Uterus (tissue), 4 donors: ENCODE results near the gene G3BP2. TPM values are rescaled to one million over a fixed set of nuclear protein-coding genes. Genes with fewer than 3 reads are reported as not detected.
"Not testable (repeated sequence)": the region's sequence is repeated elsewhere in the genome, so short reads cannot be mapped to it uniquely, and the experiment has no call there.

Experiments used
- DNase-seq, 2 donors: peaks; one replicate each; pipeline ENCODE4 v3.0.0-alpha.2; 2019 to 2020
- H3K27ac ChIP-seq, 2 donors: fragments of 200-600 bp; sonication (generic); 1 replicate in 1 of 2; 2 replicates in 1 of 2; pipeline ENCODE4 v1.5.1; 2016 to 2018
- H3K27me3 ChIP-seq, 2 donors: fragments of 200-600 bp; sonication (generic); one replicate each; pipeline ENCODE4 v1.5.1; 2018 to 2019; ENCODE audit warnings: control low read depth in 1 of 2
- H3K36me3 ChIP-seq, 2 donors: fragments of 200-600 bp; sonication (generic); one replicate each; pipeline ENCODE4 v1.5.1; 2019; ENCODE audit warnings: control low read depth in 1 of 2
- H3K4me1 ChIP-seq, 2 donors: fragments of 200-600 bp; sonication (generic); one replicate each; pipeline ENCODE4 v1.5.1; 2018 to 2019; ENCODE audit warnings: control low read depth in 1 of 2
- H3K4me3 ChIP-seq, 2 donors: fragments of 200-600 bp; sonication (generic); 1 replicate in 1 of 2; 2 replicates in 1 of 2; pipeline ENCODE4 v1.5.1; 2018 to 2019; ENCODE audit warnings: mild to moderate bottlenecking in 1 of 2
- H3K9me3 ChIP-seq, 2 donors: fragments of 200-600 bp; sonication (generic); one replicate each; pipeline ENCODE4 v1.5.1; 2019; ENCODE audit warnings: control low read depth in 1 of 2
- POLR2A ChIP-seq, 2 donors: fragments of 450-650 bp; IDR thresholded peaks; one replicate each; pipeline ENCODE4 v1.6.1; 2016; ENCODE audit warnings: antibody characterized with exemption in 2 of 2, mild to moderate bottlenecking in 1 of 2, moderate library complexity in 1 of 2
- intact Hi-C: fragments of 100-400 bp; cut with DNase I; formaldehyde crosslinking; loops from one replicate; pipeline ENCODE4 v1.15.1; 2023; ENCODE audit warnings: low total_unique reads
- total RNA-seq, 4 donors: library from RNA; depleted of rRNA in 3 of 4; stranded (reverse); fragments of >200 nt in 3 of 4; gene quantifications; one replicate each; pipeline versions ENCODE4 v1.1.0 to v1.2.4, GENCODE V29; 2014 to 2023
- TF ChIP-seq, protein P1 (sequence below), 4 experiments: fragments of 200-600 bp in 2 of 4; fragments of 450-650 bp in 2 of 4; sonication (generic) in 2 of 4; IDR thresholded peaks; one replicate each; pipeline ENCODE4 v1.5.1; 2016 to 2019; ENCODE audit warnings: antibody characterized with exemption in 4 of 4, mild to moderate bottlenecking in 2 of 4, moderate library complexity in 1 of 4
- donor health status: DM: yes; HTN: yes; CAD: no.

Gene G3BP2
- 100 to 1,000 TPM in 1 of 4 donors, 10 to 100 TPM in 3; 43.2 to 215 (median 74.1) TPM for total RNA-seq

DNA sequence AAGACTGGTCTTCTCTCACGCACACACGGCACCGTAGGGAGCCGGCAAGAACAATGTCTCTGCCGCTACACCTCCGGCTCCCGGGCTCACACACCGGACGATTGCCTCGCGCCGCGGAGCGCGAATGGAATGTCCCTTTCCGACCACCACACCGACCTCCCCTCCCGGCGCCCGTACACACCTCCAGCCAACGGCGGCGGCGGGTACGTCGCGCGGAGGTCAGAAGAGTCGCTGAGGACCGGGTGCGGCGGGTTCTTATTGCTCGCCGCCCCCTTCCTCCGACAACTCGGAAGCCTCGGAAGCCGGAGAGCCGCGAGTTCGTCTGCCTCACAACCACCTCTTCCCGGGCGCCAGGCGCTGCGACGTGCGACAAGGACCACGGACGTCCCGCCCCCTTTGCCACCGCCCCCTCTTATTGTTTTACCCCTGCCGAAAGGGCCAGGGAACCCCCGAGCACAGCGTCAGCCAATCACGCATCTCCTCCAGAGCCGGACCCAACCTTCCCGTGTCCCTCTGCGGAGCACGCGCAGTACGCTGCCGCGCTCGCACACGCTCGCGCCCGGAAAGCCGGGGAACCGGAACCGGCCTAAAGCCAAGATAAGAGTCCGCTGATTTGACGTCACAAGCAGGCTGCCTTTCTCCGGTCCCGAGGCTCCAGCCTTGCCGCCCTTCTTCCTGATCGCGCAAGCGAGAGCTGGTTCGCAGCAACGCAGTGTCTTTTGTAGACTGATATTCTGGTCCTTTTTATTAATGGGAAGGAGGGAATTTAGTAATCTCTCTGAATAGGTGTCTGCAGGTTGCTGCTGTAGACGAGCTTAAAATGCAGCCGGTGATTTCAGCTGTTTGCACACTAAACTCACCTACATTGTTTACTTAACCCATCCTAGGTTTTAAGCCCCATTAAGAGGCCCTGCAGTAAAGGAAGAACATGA is at the start of gene G3BP2:
Gene G3BP2, minus strand, starts transcription at position 385 of the 932 bp plus-strand sequence. CDS start 11,386 bp downstream, outside the sequence.
- intact Hi-C loops: no loop called here
- Histone ChIP-seq H3K36me3 (no peaks in the 10 kb centered on the region), H3K27ac (peak within 1 kb of the TSS; percentile 91 to 95), H3K9me3 (no peaks in the 10 kb centered on the region), H3K27me3 (no peaks in the 10 kb centered on the region), H3K4me3 (peak within 1 kb of the TSS; percentile 63 to 96), H3K4me1 (peaks cover 0 to 6% of the 10 kb centered on the region in 2 donors)
- peak; percentile 86 to 90 for TF ChIP-seq POLR2A (IDR thresholded peaks at IDR 0.05)
- TF ChIP-seq, protein P1, sequence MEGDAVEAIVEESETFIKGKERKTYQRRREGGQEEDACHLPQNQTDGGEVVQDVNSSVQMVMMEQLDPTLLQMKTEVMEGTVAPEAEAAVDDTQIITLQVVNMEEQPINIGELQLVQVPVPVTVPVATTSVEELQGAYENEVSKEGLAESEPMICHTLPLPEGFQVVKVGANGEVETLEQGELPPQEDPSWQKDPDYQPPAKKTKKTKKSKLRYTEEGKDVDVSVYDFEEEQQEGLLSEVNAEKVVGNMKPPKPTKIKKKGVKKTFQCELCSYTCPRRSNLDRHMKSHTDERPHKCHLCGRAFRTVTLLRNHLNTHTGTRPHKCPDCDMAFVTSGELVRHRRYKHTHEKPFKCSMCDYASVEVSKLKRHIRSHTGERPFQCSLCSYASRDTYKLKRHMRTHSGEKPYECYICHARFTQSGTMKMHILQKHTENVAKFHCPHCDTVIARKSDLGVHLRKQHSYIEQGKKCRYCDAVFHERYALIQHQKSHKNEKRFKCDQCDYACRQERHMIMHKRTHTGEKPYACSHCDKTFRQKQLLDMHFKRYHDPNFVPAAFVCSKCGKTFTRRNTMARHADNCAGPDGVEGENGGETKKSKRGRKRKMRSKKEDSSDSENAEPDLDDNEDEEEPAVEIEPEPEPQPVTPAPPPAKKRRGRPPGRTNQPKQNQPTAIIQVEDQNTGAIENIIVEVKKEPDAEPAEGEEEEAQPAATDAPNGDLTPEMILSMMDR (IDR thresholded peaks at IDR 0.05): peak in 1 of 4 experiments; percentile 12
- DNase-seq: peak; percentile 97

DNA sequence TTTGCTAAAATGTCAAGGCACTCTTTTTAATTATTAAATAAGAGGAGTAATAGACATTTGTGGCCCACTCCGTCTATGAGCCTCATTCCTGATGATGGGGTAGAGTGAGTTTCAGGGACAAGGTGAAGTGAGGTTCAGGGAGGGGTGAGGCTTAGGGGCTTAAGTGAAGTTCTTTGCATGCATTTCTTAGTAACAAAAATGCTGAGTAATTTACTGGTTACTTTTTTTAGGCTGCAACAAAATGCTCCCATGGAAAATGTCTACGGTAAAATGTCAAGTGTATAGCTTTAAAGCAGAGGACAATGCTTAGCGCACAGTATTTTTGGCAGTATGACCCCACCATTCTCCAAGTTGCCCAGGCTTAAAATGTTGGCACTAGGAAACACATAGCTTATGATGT is 49.2 kb upstream of the G3BP2 start:
- Histone ChIP-seq H3K27me3 (no peaks in the 10 kb centered on the region), H3K4me1 (no peaks in the 10 kb centered on the region), H3K4me3 (no peak overlapping the region), H3K36me3 (no peaks in the 10 kb centered on the region), H3K9me3 (no peaks in the 10 kb centered on the region), H3K27ac (peak overlapping the region in 1 of 2 donors; percentile 97)
- TF ChIP-seq POLR2A (IDR thresholded peaks at IDR 0.05): no peak
- TF ChIP-seq, protein P1 (IDR thresholded peaks at IDR 0.05): no peak
- DNase-seq: no peak
- intact Hi-C loops: no loop called here

DNA sequence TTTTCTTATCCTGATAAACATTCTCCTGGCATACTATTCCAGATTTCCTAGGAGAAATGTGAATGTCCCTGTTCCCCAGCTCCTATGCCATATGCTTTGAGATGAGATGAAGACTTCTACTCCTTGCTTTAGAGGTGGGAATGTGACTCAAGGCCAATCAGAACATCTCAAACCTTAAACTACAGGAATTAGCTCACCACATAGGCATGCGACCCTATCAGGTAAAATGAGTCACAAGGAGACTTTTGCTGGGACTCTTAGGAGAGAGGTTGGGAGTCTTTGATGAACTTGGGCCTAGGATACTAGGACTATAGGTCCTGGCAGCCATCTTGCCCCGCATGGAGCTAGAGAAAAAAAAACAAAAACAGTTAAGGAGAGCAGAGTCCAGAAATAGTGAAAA is 45.3 kb upstream of the G3BP2 start:
- Histone ChIP-seq H3K4me1 (peaks cover 0 to 3% of the 10 kb centered on the region in 2 donors), H3K27ac (no peak overlapping the region), H3K9me3 (no peaks in the 10 kb centered on the region), H3K27me3 (no peaks in the 10 kb centered on the region), H3K4me3 (no peak overlapping the region), H3K36me3 (no peaks in the 10 kb centered on the region)
- intact Hi-C loops: no loop called here
- DNase-seq: no peak
- TF ChIP-seq, protein P1 (IDR thresholded peaks at IDR 0.05): no peak
- no peak for TF ChIP-seq POLR2A (IDR thresholded peaks at IDR 0.05)

DNA sequence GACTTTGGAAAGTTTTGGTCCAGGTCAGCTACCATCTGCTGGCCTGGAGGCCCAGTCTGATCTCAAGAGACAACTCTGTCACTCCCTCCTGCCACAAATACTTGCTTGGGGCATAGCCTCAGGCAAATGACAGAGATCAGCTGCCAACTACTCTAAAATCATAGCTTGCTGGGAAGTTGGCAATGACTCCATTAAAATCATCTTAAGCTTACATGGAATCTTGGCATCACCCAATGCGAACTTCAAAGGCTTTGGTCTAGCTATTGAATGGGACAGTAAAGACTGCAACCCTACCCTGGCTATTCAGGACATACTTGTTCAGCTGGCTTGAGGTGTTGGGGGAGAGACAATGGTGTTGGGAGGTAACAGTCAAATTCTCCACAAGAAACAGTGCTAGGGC is 44.2 kb upstream of the G3BP2 start:
- Histone ChIP-seq H3K36me3 (no peaks in the 10 kb centered on the region), H3K27ac (no peak overlapping the region), H3K27me3 (no peaks in the 10 kb centered on the region), H3K9me3 (no peaks in the 10 kb centered on the region), H3K4me1 (peaks cover 0 to 3% of the 10 kb centered on the region in 2 donors), H3K4me3 (no peak overlapping the region)
- TF ChIP-seq, protein P1 (IDR thresholded peaks at IDR 0.05): no peak
- TF ChIP-seq POLR2A (IDR thresholded peaks at IDR 0.05): no peak
- intact Hi-C loops: no loop called here
- DNase-seq: no peak

DNA sequence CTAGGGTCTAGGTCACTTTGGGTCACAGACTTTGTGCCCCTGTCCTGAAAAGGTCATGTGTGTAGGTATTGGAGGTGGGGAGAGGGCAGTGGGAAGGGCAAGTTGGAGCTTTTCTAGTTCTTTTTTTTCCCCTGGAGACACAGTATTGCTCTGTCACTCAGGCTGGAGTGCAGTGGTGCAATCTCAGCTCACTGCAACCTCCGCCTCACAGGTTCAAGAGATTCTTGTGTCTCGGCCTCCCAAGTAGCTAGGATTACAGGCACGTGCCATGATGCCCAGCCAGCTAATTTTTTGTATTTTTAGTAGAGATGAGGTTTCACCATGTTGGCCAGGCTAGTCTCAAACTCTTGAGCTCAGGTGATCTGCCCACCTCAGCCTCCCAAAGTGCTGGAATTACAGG is 42.8 kb upstream of the G3BP2 start:
- H3K36me3 ChIP-seq, intact Hi-C loops, H3K27ac ChIP-seq, H3K4me1 ChIP-seq, DNase-seq, H3K27me3 ChIP-seq, H3K4me3 ChIP-seq, H3K9me3 ChIP-seq: not testable (repeated sequence)
